ENCODE measurements around the gene TRPC4AP.

The TRPC4AP gene

GRCh38 chr20:34996243-34997028, 96.2 kb downstream of the TRPC4AP start:
- H3K4me2 ChIP-seq (ENCODE audit: low read length), result no peak overlapping the region
- no peaks in the 10 kb centered on the region for H3K4me1 ChIP-seq (ENCODE audit: control insufficient read depth, insufficient read depth, low read length)
- H3K27me3 ChIP-seq (ENCODE audit: control insufficient read depth, insufficient read depth, low read length), result no peaks in the 10 kb centered on the region
- H3K9ac ChIP-seq (ENCODE audit: low read depth, low read length), result no peak overlapping the region
- no peaks in the 10 kb centered on the region for H3K9me3 ChIP-seq (replicated peaks; ENCODE audit: low read length)
- H3K36me3 ChIP-seq (ENCODE audit: insufficient read depth, low read length), result peaks cover 76% of the 10 kb centered on the region
- no peak overlapping the region for H3K4me3 ChIP-seq (ENCODE audit: low read length)

- Histone ChIP-seq H3K4me1 (ENCODE audit: control insufficient read depth, insufficient read depth, low read length) (no peaks in the 10 kb centered on the region), H3K4me2 (ENCODE audit: low read length) (no peak overlapping the region), H3K36me3 (ENCODE audit: insufficient read depth, low read length) (peaks cover 68% of the 10 kb centered on the region), H3K27me3 (ENCODE audit: control insufficient read depth, insufficient read depth, low read length) (no peaks in the 10 kb centered on the region), H3K9me3 (replicated peaks; ENCODE audit: low read length) (no peaks in the 10 kb centered on the region), H3K9ac (ENCODE audit: low read depth, low read length) (no peak overlapping the region), H3K4me3 (ENCODE audit: low read length) (no peak overlapping the region)
Measured at GRCh38 chr20:34995696-34996095, 96.9 kb downstream of the TRPC4AP start.

GRCh38 chr20:34995192-34995591, 97.4 kb downstream of the TRPC4AP start:
- Histone ChIP-seq H3K4me3 (ENCODE audit: low read length) (no peak overlapping the region), H3K4me1 (ENCODE audit: control insufficient read depth, insufficient read depth, low read length) (no peaks in the 10 kb centered on the region), H3K9ac (ENCODE audit: low read depth, low read length) (no peak overlapping the region), H3K36me3 (ENCODE audit: insufficient read depth, low read length) (peaks cover 63% of the 10 kb centered on the region), H3K4me2 (ENCODE audit: low read length) (no peak overlapping the region), H3K9me3 (replicated peaks; ENCODE audit: low read length) (no peaks in the 10 kb centered on the region), H3K27me3 (ENCODE audit: control insufficient read depth, insufficient read depth, low read length) (no peaks in the 10 kb centered on the region)

GRCh38 chr20:34994509-34995131, 98.0 kb downstream of the TRPC4AP start:
- Histone ChIP-seq H3K4me3 (ENCODE audit: low read length) (no peak overlapping the region), H3K27me3 (ENCODE audit: control insufficient read depth, insufficient read depth, low read length) (no peaks in the 10 kb centered on the region), H3K9me3 (replicated peaks; ENCODE audit: low read length) (no peaks in the 10 kb centered on the region), H3K9ac (ENCODE audit: low read depth, low read length) (no peak overlapping the region), H3K4me2 (ENCODE audit: low read length) (no peak overlapping the region), H3K4me1 (ENCODE audit: control insufficient read depth, insufficient read depth, low read length) (no peaks in the 10 kb centered on the region), H3K36me3 (ENCODE audit: insufficient read depth, low read length) (peaks cover 57% of the 10 kb centered on the region)

- Histone ChIP-seq H3K4me3 (ENCODE audit: low read length) (no peak overlapping the region), H3K9me3 (replicated peaks; ENCODE audit: low read length) (no peaks in the 10 kb centered on the region), H3K36me3 (ENCODE audit: insufficient read depth, low read length) (peaks cover 51% of the 10 kb centered on the region)
Measured at GRCh38 chr20:34993941-34994508, 98.6 kb downstream of the TRPC4AP start.

GRCh38 chr20:34992751-34993417, 99.7 kb downstream of the TRPC4AP start:
- no peaks in the 10 kb centered on the region for H3K27me3 ChIP-seq (ENCODE audit: control insufficient read depth, insufficient read depth, low read length)
- no peak overlapping the region for H3K4me2 ChIP-seq (ENCODE audit: low read length)
- no peaks in the 10 kb centered on the region for H3K9me3 ChIP-seq (replicated peaks; ENCODE audit: low read length)
- no peaks in the 10 kb centered on the region for H3K4me1 ChIP-seq (ENCODE audit: control insufficient read depth, insufficient read depth, low read length)
- H3K4me3 ChIP-seq (ENCODE audit: low read length), result no peak overlapping the region
- peaks cover 40% of the 10 kb centered on the region for H3K36me3 ChIP-seq (ENCODE audit: insufficient read depth, low read length)
- no peak overlapping the region for H3K9ac ChIP-seq (ENCODE audit: low read depth, low read length)

More at GRCh38 chr20:34993941-34994508, 98.6 kb downstream of the TRPC4AP start:
- Histone ChIP-seq H3K4me1 (ENCODE audit: control insufficient read depth, insufficient read depth, low read length) (no peaks in the 10 kb centered on the region), H3K9ac (ENCODE audit: low read depth, low read length) (no peak overlapping the region), H3K4me2 (ENCODE audit: low read length) (no peak overlapping the region), H3K27me3 (ENCODE audit: control insufficient read depth, insufficient read depth, low read length) (no peaks in the 10 kb centered on the region)

GRCh38 chr20:34990661-34991214, 101.9 kb downstream of the TRPC4AP start:
- Histone ChIP-seq H3K9ac (ENCODE audit: low read depth, low read length) (no peak overlapping the region), H3K9me3 (replicated peaks; ENCODE audit: low read length) (no peaks in the 10 kb centered on the region), H3K27me3 (ENCODE audit: control insufficient read depth, insufficient read depth, low read length) (peaks cover 13% of the 10 kb centered on the region), H3K4me2 (ENCODE audit: low read length) (no peak overlapping the region), H3K36me3 (ENCODE audit: insufficient read depth, low read length) (peaks cover 26% of the 10 kb centered on the region), H3K4me3 (ENCODE audit: low read length) (no peak overlapping the region), H3K4me1 (ENCODE audit: control insufficient read depth, insufficient read depth, low read length) (no peaks in the 10 kb centered on the region)

- H3K4me2 ChIP-seq (ENCODE audit: low read length), result no peak overlapping the region
- no peaks in the 10 kb centered on the region for H3K9me3 ChIP-seq (replicated peaks; ENCODE audit: low read length)
- H3K36me3 ChIP-seq (ENCODE audit: insufficient read depth, low read length), result peaks cover 21% of the 10 kb centered on the region
- H3K4me1 ChIP-seq (ENCODE audit: control insufficient read depth, insufficient read depth, low read length), result peaks cover 1% of the 10 kb centered on the region
- peaks cover 13% of the 10 kb centered on the region for H3K27me3 ChIP-seq (ENCODE audit: control insufficient read depth, insufficient read depth, low read length)
- H3K4me3 ChIP-seq (ENCODE audit: low read length), result no peak overlapping the region
- no peak overlapping the region for H3K9ac ChIP-seq (ENCODE audit: low read depth, low read length)
Measured at GRCh38 chr20:34990231-34990630, 102.4 kb downstream of the TRPC4AP start.

- H3K4me1 ChIP-seq (ENCODE audit: control insufficient read depth, insufficient read depth, low read length), result peaks cover 7% of the 10 kb centered on the region
- H3K4me2 ChIP-seq (ENCODE audit: low read length), result no peak overlapping the region
Measured at GRCh38 chr20:34989670-34990069, 102.9 kb downstream of the TRPC4AP start.

GRCh38 chr20:34989118-34989517, 103.5 kb downstream of the TRPC4AP start:
- no peak overlapping the region for H3K9ac ChIP-seq (ENCODE audit: low read depth, low read length)
- no peaks in the 10 kb centered on the region for H3K9me3 ChIP-seq (replicated peaks; ENCODE audit: low read length)
- H3K36me3 ChIP-seq (ENCODE audit: insufficient read depth, low read length), result peaks cover 13% of the 10 kb centered on the region
- H3K27me3 ChIP-seq (ENCODE audit: control insufficient read depth, insufficient read depth, low read length), result peaks cover 14% of the 10 kb centered on the region
- peaks cover 8% of the 10 kb centered on the region for H3K4me1 ChIP-seq (ENCODE audit: control insufficient read depth, insufficient read depth, low read length)
- no peak overlapping the region for H3K4me3 ChIP-seq (ENCODE audit: low read length)
- no peak overlapping the region for H3K4me2 ChIP-seq (ENCODE audit: low read length)

More at GRCh38 chr20:34989670-34990069, 102.9 kb downstream of the TRPC4AP start:
- Histone ChIP-seq H3K9me3 (replicated peaks; ENCODE audit: low read length) (no peaks in the 10 kb centered on the region), H3K36me3 (ENCODE audit: insufficient read depth, low read length) (peaks cover 16% of the 10 kb centered on the region), H3K27me3 (ENCODE audit: control insufficient read depth, insufficient read depth, low read length) (peaks cover 13% of the 10 kb centered on the region), H3K4me3 (ENCODE audit: low read length) (no peak overlapping the region), H3K9ac (ENCODE audit: low read depth, low read length) (no peak overlapping the region)

GRCh38 chr20:34988191-34988540, 104.4 kb downstream of the TRPC4AP start:
- Histone ChIP-seq H3K4me1 (ENCODE audit: control insufficient read depth, insufficient read depth, low read length) (peaks cover 8% of the 10 kb centered on the region), H3K4me2 (ENCODE audit: low read length) (no peak overlapping the region), H3K27me3 (ENCODE audit: control insufficient read depth, insufficient read depth, low read length) (peaks cover 21% of the 10 kb centered on the region), H3K9me3 (replicated peaks; ENCODE audit: low read length) (no peaks in the 10 kb centered on the region), H3K36me3 (ENCODE audit: insufficient read depth, low read length) (peaks cover 4% of the 10 kb centered on the region), H3K4me3 (ENCODE audit: low read length) (no peak overlapping the region), H3K9ac (ENCODE audit: low read depth, low read length) (no peak overlapping the region)
